HK-2 (cell line): ENCODE results near the gene PLXNA1.

ENCODE experiments used
- DNase-seq: peaks from one replicate; pipeline ENCODE4 v3.0.0-alpha.2; 2018; ENCODE audit not compliant: unreplicated experiment

Gene PLXNA1

DNA sequence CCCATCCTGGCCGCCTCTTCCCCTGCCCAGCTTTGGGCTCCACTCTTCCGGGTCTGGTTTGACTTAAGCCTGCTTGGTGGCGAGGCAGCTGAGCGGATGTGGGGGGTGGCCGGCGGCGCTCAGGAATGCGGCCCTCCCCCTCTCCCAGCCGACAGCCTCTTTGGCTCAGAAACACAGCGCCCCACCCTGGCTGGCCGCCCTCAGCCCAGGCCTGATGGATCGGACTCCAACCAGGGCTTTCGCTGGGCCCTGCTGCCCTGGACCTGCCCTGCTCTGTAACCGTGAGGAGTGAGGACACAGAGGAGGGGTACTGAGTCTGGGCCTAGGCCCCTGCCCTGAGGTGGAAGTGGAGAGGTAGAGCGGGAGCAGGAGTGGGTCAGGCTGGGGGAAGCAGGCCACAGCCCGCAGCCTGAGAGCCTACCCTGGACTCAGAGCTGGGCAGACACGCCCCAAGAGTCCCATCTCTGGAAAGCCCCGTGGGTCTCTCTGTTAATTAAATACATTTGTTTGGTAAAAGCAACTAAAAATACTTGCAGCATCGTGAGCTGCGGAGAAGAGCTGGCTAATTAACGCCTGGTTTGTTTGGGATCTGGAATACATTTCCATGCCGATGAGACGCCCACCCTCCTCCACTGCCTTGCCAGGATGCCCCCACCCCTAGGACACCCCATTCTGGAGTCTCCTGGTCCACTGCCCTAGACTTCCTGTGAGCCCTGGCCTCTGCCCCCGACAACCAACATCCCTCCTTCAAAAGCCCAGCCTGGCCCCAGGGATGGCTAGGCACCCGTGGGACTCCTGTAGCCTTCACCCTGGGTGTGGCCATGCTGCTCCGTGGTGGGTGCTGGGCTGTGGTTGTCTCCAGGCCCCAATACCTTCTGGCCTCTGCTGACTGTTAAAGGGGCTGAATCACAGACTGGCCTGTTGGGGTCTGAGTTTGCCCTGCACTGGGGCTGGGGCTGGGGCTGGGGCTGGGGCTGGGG is 19.6 kb downstream of the PLXNA1 start:
- peak; percentile 95 for DNase-seq

DNA sequence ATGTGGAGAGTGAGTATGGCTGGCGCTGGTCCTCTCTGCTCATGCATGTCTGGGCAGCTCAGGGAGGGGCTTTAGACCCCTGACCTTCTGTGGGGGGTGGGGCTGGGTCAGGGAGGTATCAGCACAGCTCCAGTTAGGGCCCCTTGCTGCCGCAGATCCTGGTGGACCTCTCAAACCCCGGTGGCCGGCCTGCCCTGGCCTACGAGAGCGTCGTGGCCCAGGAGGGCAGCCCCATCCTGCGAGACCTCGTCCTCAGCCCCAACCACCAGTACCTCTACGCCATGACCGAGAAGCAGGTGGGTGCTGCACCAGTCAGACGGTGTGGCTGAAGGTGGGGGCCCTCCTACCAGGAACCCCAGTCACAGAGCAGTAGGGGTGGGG is 20.2 kb downstream of the PLXNA1 start:
- DNase-seq = no peak

DNA sequence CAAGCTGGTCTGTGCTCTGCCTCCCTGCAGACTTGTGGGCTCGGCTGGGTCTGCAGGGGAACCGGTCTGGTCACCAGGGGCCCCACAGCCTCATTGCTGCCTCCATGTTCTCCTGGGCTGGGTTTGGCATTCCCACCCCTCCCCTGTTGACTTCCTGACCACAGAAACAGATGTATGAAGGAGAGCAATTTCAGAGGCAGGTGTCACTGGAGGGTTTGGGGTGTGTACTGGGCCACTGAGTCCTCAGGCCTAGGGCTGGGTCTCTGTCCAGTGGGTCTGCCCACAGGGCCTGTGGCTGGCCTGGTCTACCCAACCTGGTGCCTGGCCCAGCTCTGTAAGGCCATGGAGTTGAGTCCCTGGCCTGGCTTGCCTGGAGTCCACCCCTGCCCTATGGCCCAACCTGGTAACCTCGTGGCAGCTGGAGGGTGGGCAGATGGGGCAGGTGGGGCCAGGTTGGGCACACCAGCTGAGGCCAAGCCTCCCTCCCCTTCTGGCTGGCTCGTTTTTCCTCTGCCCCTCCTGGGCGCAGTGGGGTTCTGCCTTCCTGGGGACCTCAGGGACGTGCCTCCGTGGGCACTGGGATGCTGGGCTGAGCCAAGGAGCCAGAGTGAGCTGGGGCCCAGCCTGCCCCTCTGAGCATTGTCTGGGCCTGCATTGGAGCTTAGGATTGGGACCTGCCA is 20.8 kb downstream of the PLXNA1 start:
- DNase-seq = no peak

DNA sequence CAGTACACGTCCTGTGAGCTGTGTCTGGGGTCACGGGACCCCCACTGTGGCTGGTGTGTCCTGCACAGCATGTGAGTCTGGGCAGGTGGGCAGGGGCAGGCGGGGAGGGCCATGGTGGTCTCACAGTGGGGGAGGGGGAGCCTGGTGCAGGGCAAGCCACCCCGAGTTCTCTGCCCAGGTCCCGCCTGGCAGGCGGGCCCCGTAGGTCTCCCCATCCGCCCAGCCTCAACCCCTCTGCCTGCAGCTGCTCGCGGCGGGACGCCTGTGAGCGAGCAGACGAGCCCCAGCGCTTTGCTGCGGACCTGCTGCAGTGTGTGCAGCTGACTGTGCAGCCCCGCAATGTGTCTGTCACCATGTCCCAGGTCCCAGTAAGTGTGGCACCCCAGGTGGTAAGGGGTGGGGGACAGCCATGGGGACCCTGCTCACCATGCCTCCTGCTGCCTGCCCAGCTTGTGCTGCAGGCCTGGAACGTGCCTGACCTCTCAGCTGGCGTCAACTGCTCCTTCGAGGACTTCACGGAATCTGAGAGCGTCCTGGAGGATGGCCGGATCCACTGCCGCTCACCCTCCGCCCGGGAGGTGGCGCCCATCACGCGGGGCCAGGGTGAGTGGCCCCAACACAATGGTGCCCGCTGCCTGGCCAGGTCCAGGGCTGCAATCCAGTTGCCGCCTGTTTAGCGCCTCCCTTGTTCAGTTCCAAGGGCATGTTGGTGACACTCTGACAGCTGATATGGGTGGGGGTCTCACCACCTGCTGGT is 21.9 kb downstream of the PLXNA1 start:
- no peak for DNase-seq

DNA sequence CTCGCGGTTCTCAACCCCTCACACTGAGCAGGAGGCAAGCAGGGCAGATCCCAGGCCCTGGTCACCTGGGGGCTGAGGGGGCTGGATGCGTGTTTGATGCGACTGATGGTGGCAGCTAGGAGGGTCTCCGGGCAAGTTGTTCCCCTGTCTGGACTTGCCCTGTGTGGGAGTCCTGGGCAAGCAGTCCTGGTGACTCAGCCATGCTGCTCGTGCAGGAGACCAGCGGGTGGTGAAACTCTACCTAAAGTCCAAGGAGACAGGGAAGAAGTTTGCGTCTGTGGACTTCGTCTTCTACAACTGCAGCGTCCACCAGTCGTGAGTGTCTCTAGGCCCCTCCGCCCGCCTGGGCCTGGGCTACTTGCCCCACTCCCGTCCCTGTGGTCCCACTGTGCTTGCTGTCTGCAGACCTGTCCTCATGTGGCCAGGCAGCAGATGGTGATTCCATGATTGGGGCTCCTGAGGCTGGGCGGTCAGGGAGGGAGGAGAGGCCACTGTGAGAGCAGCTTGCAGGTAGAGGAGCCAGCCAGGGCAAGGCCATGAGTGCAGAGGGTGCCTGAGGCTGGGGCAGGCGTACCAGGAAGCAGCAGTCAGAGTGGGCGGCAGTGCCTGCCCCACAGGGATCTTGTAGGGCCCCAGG is 23.1 kb downstream of the PLXNA1 start:
- DNase-seq = no peak

DNA sequence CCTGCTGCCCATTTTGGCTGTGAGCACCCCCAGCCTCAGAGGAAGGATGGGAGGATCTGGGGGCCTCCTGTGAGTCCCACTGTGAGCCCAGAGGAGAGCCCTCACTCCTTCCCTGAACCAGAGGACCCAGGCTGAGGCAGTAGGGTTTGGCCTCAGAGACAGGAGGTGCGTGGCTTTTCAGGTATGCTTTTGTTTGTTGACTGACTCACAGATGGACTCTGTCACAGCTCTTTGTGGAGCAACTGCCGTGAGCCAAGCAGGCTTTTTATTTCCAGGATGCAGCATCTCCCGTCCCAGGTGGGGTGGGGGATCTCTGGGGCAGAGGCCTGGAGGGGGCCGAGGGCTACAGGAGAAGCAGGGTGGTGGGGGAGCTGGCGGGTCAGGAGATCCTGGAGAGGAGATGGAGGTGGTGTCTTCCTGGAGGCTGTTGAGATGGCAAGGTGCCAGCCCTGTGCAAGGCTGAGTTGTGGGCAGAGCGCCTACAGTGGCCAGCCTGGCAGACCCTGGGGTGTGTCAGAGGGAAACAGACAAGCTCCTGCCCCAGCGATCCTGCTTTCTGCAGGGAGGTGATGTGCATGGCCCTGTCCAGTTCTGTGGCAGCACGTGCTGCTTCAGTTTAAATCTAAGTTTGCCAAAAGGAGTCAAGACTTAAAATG is 24.0 kb downstream of the PLXNA1 start:
- no peak for DNase-seq

DNA sequence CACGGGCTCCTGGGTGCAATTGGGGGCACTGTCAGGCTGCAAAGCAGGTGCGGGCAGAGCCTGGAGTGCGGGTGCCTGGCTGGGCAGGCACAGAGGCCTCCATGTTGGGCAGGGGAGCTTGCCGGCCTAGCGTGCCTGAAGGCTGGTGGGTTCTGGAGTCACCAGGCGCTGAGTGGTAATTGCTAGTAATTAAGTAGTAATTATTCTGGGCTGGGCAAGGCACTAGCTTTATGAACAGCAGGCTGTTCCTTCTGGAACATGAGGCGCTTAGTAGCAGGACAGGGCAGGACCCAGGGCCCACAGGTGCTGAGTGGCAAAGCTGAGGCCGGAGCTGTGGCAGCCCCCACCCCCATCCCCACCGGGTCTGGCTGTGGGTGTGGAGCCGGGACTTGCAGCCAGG is 25.3 kb downstream of the PLXNA1 start:
- DNase-seq = no peak

DNA sequence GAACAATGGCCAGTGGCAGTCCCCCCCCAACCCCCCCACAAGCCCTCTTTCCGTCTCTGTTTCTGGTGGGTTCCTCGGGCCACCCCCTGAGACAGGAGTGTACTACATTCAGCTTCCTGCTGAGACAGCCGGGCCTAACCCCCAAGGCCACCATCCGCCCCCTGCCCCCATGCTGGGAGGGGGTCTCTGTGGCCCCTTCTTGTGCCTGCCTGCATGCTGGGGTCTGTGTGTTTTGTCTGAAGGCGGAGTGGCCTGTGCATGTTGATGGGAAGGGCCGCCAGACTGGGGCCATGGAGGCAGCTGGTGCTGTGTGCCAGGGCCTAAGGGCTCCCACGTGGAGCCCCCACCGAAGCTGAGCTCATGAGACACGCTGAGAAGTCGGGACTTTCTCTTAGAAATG is 26.6 kb downstream of the PLXNA1 start:
- no peak for DNase-seq

DNA sequence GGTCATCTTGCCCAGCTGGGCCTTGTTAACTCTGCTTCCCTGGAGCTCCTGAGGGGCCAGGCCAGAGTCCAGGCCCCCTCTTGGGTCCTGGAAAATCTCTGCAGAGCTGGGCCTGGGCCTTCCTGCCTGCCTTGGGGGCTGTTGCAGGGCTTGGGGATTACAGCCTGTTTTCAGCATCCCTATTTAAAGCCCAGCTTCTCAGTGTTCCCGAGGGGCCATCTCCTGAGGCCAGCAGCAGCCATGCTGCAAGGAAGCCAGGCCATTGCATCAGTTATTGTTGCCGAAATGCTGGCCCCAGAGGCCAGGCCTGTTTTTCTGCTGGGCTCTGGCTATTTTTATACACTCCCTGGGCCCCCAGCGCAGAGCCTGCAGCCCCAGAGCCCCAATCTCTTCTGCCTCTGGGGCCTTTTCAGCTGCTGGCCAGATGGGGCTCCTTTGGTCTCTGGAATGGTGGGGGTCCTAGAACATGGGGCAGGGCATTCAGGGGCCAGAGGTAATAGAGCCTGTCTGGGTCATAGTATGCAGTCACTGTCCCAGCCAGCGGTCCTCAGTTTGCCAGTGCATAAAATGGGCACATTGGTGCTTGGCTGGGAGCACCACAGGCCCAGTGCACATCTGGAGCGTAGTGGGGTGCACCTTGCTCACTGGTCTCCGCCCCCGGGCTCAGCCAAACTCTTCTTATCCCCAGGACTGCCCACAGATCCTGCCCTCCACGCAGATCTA is 28.5 kb downstream of the PLXNA1 start:
- DNase-seq = no peak

DNA sequence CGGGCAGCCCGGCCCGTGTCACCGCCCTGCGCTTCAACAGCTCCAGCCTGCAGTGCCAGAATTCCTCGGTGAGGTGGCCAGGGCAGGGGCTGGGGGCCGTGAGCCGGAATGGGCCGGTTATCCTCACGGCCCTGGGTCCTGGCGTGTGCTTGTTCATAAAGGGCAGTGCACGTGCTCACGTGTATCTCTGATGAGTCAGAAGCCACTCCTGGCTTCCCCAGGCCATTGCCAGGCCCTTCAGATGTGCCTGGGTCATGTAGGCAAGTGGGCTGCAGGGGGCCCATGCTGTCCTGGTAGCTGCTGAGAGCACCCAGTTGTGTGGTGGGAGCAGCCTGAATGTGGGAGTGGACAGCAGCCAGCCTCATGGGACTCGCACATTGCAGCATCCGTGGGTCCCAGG is 29.2 kb downstream of the PLXNA1 start:
- no peak for DNase-seq

DNA sequence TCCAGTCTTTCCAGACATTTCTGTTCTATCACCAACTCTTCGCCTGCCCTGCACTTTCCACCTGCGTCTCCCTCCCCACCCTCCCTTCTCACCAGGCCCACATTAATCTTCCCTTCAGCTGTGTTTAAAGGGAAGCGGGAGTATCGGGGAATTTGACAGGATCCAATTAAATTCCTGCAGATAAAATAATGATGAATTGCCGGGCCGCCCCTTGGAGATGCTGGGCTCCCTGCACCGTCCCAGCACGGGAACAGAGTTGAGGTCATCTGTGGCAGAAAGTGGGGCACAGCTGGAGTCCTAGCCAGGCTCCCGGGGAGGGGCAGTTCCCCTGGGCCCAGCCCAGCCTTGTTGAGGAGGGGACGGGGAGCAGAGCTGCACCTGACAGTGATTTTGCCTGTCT is 30.3 kb downstream of the PLXNA1 start:
- DNase-seq = no peak

DNA sequence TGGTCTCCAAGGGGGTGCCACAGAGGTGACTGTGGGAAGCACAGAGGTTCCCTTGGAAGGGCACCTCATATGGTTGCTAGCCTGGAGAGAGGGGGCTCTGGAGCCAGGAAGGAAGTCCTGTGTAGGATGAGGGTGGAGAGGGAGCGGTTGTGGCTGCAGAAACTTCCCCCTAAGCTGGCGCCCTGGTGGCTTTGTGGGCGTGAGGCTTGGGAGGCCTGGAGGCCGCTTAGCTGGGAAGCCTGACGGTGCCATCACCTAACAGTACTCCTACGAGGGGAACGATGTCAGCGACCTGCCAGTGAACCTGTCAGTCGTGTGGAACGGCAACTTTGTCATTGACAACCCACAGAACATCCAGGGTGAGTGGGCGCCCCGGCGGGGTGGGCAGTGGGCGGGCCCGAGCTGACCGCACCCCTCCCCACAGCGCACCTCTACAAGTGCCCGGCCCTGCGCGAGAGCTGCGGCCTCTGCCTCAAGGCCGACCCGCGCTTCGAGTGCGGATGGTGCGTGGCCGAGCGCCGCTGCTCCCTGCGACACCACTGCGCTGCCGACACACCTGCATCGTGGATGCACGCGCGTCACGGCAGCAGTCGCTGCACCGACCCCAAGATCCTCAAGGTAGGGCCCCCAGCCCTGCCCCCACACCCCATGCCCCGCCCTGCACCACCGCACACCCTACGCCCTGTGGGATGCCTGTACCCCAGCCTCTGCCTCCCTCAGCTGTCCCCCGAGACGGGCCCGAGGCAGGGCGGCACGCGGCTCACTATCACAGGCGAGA is 31.0 kb downstream of the PLXNA1 start:
- DNase-seq = no peak

DNA sequence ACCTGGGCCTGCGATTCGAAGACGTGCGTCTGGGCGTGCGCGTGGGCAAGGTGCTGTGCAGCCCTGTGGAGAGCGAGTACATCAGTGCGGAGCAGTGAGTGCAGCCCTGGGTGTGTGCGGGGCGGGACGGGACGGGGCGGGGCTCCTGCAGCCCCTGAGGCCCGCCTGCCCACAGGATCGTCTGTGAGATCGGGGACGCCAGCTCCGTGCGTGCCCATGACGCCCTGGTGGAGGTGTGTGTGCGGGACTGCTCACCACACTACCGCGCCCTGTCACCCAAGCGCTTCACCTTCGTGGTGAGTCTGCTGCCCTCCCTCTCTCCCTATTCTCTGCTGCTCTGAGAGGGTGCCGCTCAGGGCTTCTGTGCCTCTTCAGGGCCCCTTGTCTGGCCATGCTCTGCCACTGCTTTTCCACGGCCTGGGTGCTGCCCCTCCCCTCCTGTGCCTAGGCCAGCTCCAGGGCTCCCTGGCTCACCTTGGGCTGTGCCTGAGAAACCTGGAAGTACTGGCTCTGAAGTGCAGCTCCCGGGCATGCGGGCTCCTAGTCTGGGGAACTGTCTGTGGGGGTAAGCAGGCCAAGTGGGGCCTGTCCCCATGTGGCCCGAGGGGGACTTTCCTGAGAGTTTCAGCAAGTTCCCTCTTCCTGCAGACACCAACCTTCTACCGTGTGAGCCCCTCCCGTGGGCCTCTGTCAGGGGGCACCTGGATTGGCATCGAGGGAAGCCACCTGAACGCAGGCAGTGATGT is 31.8 kb downstream of the PLXNA1 start:
- no peak for DNase-seq

DNA sequence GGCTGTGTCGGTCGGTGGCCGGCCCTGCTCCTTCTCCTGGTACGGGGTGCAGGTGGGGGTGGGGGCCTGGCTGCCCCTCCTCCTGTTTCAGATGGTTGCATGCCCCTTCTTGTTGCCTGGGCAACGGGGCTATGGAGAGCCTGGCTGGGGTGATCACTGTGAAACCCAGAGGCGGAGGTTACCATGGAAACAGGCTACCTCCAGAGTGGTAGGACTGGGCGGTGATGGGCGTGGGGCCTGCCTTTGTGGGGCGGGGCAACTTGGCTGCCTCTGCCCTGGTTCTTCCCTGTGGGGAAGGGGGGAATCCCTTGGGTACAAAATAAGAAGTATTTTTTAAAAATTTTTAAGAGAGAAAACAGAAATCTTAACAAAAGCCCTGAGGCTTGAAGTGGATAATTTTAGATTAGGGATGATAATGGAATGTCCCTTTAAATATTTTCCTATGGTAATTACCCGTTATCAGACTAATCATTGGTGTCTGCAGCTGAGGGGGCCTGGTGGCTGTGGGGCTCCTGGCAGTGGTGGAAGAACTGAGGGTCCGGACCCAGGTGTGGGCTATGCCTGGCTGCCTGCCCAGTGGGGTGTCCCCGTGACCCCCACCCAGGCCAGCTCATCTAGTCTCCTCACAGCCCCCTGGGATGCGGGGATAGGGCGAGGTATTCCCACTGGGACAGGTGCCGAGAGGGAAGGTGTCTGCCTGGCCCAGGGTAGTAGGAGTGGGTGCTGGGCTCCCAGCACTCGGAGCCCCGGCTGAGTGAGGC is 32.5 kb downstream of the PLXNA1 start:
- no peak for DNase-seq

DNA sequence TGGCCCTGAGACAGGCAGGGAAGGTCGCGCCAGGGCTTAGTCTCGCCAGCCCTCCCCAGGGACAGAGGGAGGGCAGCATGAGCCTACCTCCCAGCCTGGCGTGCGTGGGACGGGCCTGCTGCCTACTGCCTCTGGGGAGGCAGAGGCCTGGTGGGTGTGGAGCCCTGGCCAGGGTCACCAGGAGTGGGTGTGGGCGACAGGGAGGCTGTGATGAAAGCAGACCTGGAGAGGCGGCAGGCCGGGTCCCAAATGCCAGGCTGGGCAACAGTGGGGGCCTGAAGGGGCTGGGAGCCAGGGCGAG is 33.1 kb downstream of the PLXNA1 start:
- DNase-seq = no peak

DNA sequence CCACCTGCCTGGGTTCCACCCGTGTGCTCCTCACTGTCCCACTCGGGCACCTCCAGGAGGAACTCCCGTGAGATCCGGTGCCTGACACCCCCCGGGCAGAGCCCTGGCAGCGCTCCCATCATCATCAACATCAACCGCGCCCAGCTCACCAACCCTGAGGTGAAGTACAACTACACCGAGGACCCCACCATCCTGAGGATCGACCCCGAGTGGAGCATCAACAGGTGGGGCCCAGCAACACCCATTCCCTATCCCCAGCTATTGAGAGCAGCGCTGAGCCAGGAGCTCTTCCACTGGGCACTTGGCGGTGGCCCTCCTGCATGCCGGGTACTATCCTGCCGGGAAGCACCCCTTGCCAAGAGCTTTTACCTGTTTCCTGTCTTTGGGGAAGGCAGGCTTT is 33.5 kb downstream of the PLXNA1 start:
- no peak for DNase-seq

DNA sequence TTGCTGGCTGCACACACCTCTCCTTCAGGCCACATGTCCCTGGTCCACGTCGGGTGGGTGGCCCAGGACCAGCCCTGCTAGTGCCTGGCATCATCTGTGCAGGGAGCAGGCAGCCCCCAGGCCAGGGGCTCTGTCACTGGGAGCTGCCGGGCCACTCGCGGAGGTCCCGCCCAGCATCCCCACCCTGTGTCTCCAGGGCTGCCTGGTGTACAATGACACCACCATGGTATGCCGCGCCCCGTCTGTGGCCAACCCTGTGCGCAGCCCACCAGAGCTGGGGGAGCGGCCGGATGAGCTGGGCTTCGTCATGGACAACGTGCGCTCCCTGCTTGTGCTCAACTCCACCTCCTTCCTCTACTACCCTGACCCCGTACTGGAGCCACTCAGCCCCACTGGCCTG is 34.3 kb downstream of the PLXNA1 start:
- no peak for DNase-seq

DNA sequence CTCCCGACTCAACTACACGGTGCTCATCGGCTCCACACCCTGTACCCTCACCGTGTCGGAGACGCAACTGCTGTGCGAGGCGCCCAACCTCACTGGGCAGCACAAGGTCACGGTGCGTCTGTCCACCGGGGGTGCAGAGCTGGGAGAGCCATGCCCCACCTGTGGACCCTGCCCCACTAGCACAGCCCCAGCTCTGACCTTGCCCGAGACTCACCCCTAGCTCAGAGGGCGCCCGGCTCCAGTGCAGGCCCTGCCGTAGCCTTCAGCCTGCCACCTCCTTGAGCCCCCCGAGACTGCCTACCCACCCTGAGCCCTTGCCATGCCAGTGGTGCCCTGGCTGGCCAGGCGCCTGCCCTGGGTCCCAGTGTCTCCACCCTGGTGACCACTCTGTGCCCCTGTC is 34.9 kb downstream of the PLXNA1 start:
- no peak for DNase-seq

DNA sequence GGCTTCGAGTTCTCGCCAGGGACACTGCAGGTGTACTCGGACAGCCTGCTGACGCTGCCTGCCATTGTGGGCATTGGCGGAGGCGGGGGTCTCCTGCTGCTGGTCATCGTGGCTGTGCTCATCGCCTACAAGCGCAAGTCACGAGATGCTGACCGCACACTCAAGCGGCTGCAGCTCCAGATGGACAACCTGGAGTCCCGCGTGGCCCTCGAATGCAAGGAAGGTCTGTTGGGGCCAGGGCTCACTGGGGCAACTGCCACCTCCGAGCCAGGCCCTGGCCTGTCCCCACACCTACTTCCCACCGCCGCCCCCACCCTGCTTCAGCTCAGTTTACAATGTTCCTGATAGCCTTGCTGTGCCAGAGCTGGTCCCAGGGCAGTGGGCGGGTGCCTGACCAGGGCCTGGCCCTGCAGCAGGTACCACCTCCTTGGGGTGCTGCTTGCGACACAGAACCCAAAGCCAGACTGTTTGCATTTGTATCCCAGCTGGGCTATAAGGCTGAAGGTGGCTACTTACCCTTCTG is 35.5 kb downstream of the PLXNA1 start:
- DNase-seq = no peak
